Measurements from ENCODE around the gene RNU1-3.
"Not testable (repeated sequence)": the region's sequence is repeated elsewhere in the genome, so short reads cannot be mapped to it uniquely, and the experiment has no call there.

Gene RNU1-3

GRCh38 chr1:16666502-16667413 is at the start of gene RNU1-3:
Gene RNU1-3, minus strand, starts transcription at chr1:16666948.
- not testable (repeated sequence) for H3K4me3 ChIP-seq (ENCODE audit: low read length); DNase-seq (ENCODE audit: low read depth)

GRCh38 chr1:16713480-16713879 is 46.7 kb upstream of the RNU1-3 start:
- not testable (repeated sequence) for H3K4me3 ChIP-seq (ENCODE audit: low read length); DNase-seq (ENCODE audit: low read depth)

GRCh38 chr1:16712984-16713383 is 46.2 kb upstream of the RNU1-3 start:
- not testable (repeated sequence) for DNase-seq (ENCODE audit: low read depth); H3K4me3 ChIP-seq (ENCODE audit: low read length)

GRCh38 chr1:16712582-16712981 is 45.8 kb upstream of the RNU1-3 start:
- not testable (repeated sequence) for DNase-seq (ENCODE audit: low read depth)

GRCh38 chr1:16712131-16712530 is 45.4 kb upstream of the RNU1-3 start:
- H3K4me3 ChIP-seq (ENCODE audit: low read length); DNase-seq (ENCODE audit: low read depth): not testable (repeated sequence)

More at GRCh38 chr1:16712582-16712981, 45.8 kb upstream of the RNU1-3 start:
- not testable (repeated sequence) for H3K4me3 ChIP-seq (ENCODE audit: low read length)

- H3K4me3 ChIP-seq (ENCODE audit: low read length); DNase-seq (ENCODE audit: low read depth): not testable (repeated sequence)
These were observed 43.9 kb upstream of the RNU1-3 start for GRCh38 chr1:16710618-16711017.

- DNase-seq (ENCODE audit: low read depth); H3K4me3 ChIP-seq (ENCODE audit: low read length): not testable (repeated sequence)
- peak; percentile 44 for TF ChIP-seq CTCF (conservative IDR thresholded peaks at IDR 0.05; ENCODE audit: low read depth, low read length)
These were observed 42.9 kb upstream of the RNU1-3 start for GRCh38 chr1:16709659-16710087.

- DNase-seq (ENCODE audit: low read depth); H3K4me3 ChIP-seq (ENCODE audit: low read length): not testable (repeated sequence)
These were observed 42.0 kb upstream of the RNU1-3 start for GRCh38 chr1:16708704-16709103.

- not testable (repeated sequence) for H3K4me3 ChIP-seq (ENCODE audit: low read length); DNase-seq (ENCODE audit: low read depth)
These were observed 40.7 kb upstream of the RNU1-3 start for GRCh38 chr1:16707130-16708093.

GRCh38 chr1:16706302-16706701 is 39.6 kb upstream of the RNU1-3 start:
- not testable (repeated sequence) for DNase-seq (ENCODE audit: low read depth); H3K4me3 ChIP-seq (ENCODE audit: low read length)

GRCh38 chr1:16704502-16705100 is 37.9 kb upstream of the RNU1-3 start:
- not testable (repeated sequence) for H3K4me3 ChIP-seq (ENCODE audit: low read length)

GRCh38 chr1:16704076-16704475 is 37.3 kb upstream of the RNU1-3 start:
- H3K4me3 ChIP-seq (ENCODE audit: low read length); DNase-seq (ENCODE audit: low read depth): not testable (repeated sequence)

More at GRCh38 chr1:16704502-16705100, 37.9 kb upstream of the RNU1-3 start:
- not testable (repeated sequence) for DNase-seq (ENCODE audit: low read depth)

GRCh38 chr1:16703602-16704001 is 36.9 kb upstream of the RNU1-3 start:
- H3K4me3 ChIP-seq (ENCODE audit: low read length); DNase-seq (ENCODE audit: low read depth): not testable (repeated sequence)

GRCh38 chr1:16703141-16703540 is 36.4 kb upstream of the RNU1-3 start:
- not testable (repeated sequence) for DNase-seq (ENCODE audit: low read depth); H3K4me3 ChIP-seq (ENCODE audit: low read length)

- DNase-seq (ENCODE audit: low read depth); H3K4me3 ChIP-seq (ENCODE audit: low read length): not testable (repeated sequence)
These were observed 35.5 kb upstream of the RNU1-3 start for GRCh38 chr1:16702280-16702679.

- DNase-seq (ENCODE audit: low read depth); H3K4me3 ChIP-seq (ENCODE audit: low read length): not testable (repeated sequence)
These were observed 34.4 kb upstream of the RNU1-3 start for GRCh38 chr1:16701189-16701588.

GRCh38 chr1:16700138-16700895 is 33.6 kb upstream of the RNU1-3 start:
- not testable (repeated sequence) for H3K4me3 ChIP-seq (ENCODE audit: low read length); DNase-seq (ENCODE audit: low read depth)

Data from retinal pigment epithelial cell (primary cell).